DOHH2 (cell line): ENCODE results near the gene B3GLCT.

ENCODE experiments used
- H3F3A ChIP-seq: fragments of 200-600 bp; sonication (generic), shearing (Covaris generic); 2 replicates; pipeline ENCODE4 v1.6.0; 2016; ENCODE audit warnings: antibody characterized with exemption, mild to moderate bottlenecking; ENCODE audit not compliant: control insufficient read depth, insufficient read depth
- H3K27ac ChIP-seq: fragments of 200-600 bp; sonication (generic); 2 replicates; pipeline ENCODE4 v1.5.1; 2014; ENCODE audit warnings: low read depth, mild to moderate bottlenecking, low read length, moderate library complexity
- H3K27me3 ChIP-seq: fragments of 200-600 bp; sonication (generic); 2 replicates; pipeline ENCODE4 v1.6.1; 2014; ENCODE audit warnings: mild to moderate bottlenecking, low read length, mixed read lengths; ENCODE audit not compliant: control insufficient read depth
- H3K36me3 ChIP-seq: fragments of 200-600 bp; sonication (generic); 2 replicates; pipeline ENCODE4 v1.6.1; 2014; ENCODE audit warnings: mild to moderate bottlenecking, low read length, moderate library complexity, mixed read lengths; ENCODE audit not compliant: control insufficient read depth
- H3K4me1 ChIP-seq: fragments of 200-600 bp; sonication (generic); 2 replicates; pipeline ENCODE4 v1.6.1; 2014; ENCODE audit warnings: mild to moderate bottlenecking, low read length, mixed read lengths; ENCODE audit not compliant: control insufficient read depth
- H3K4me2 ChIP-seq: fragments of 200-600 bp; sonication (generic); 2 replicates; pipeline ENCODE4 v1.6.0; 2014; ENCODE audit warnings: mild to moderate bottlenecking, low read length, moderate library complexity
- H3K4me3 ChIP-seq: fragments of 200-600 bp; sonication (generic); 2 replicates; pipeline ENCODE4 v1.5.1; 2014; ENCODE audit warnings: mild to moderate bottlenecking, low read length, mixed read lengths
- H3K79me2 ChIP-seq: fragments of 200-600 bp; sonication (generic); 2 replicates; pipeline ENCODE4 v1.6.1; 2014; ENCODE audit warnings: mild to moderate bottlenecking, low read length, mixed read lengths; ENCODE audit not compliant: control insufficient read depth
- H3K9me2 ChIP-seq: fragments of 200-600 bp; sonication (generic); replicated peaks from 2 replicates; pipeline ENCODE4 v1.6.1; 2014; ENCODE audit warnings: mild to moderate bottlenecking, low read length, mixed read lengths; ENCODE audit not compliant: control insufficient read depth
- H3K9me3 ChIP-seq: fragments of 200-600 bp; sonication (generic); 2 replicates; pipeline ENCODE4 v1.6.1; 2014; ENCODE audit warnings: antibody characterized with exemption, low read length, mixed read lengths; ENCODE audit not compliant: control insufficient read depth, insufficient read depth
- H4K20me1 ChIP-seq: fragments of 200-600 bp; sonication (generic); 2 replicates; pipeline ENCODE4 v1.6.0; 2014; ENCODE audit warnings: low read depth, mild to moderate bottlenecking, antibody characterized with exemption, low read length, moderate library complexity; ENCODE audit not compliant: control insufficient read depth, insufficient read depth
- CTCF ChIP-seq: fragments of 200-600 bp; sonication (generic); IDR thresholded peaks from one replicate; pipeline ENCODE4 v1.5.1; 2014; ENCODE audit warnings: antibody characterized with exemption, mild to moderate bottlenecking, low read depth, low read length; ENCODE audit not compliant: poor library complexity, severe bottlenecking
- EZH2phosphoT487 ChIP-seq: fragments of 200-600 bp; sonication (generic); IDR thresholded peaks from 2 replicates; pipeline ENCODE4 v1.6.1; 2017; ENCODE audit warnings: borderline replicate concordance, mild to moderate bottlenecking, antibody characterized with exemption, low read length, moderate library complexity, mixed read lengths

B3GLCT gene

GRCh38 chr13:31199849-31200636 is at the start of gene B3GLCT:
B3GLCT (plus strand) TSS chr13:31199975; CDS start chr13:31200085, 110 bp downstream.
- H3K9me2 ChIP-seq, result no peaks in the 10 kb centered on the region
- no peaks in the 10 kb centered on the region for H3K36me3 ChIP-seq
- H3K27me3 ChIP-seq, result peaks cover 6% of the 10 kb centered on the region; the same call in 1 of the 2 replicates
- H4K20me1 ChIP-seq, result no peaks in the 10 kb centered on the region
- peaks cover 9% of the 10 kb centered on the region for H3K79me2 ChIP-seq
- no peaks in the 10 kb centered on the region for H3K9me3 ChIP-seq
- H3K4me3 ChIP-seq, result peak within 1 kb of the TSS; percentile 81
- peak; percentile 73 for TF ChIP-seq CTCF
- no peak for TF ChIP-seq EZH2phosphoT487
- peak within 1 kb of the TSS; percentile 78 for H3K4me2 ChIP-seq
- peaks cover 22% of the 10 kb centered on the region for H3K4me1 ChIP-seq
- H3K27ac ChIP-seq, result peak within 1 kb of the TSS; percentile 70
- no peaks in the 10 kb centered on the region for H3F3A ChIP-seq

- Histone ChIP-seq H3K9me2 (no peaks in the 10 kb centered on the region), H3K79me2 (peaks cover 38% of the 10 kb centered on the region), H3K27me3 (no peaks in the 10 kb centered on the region), H3F3A (no peaks in the 10 kb centered on the region), H3K4me1 (no peaks in the 10 kb centered on the region), H3K4me3 (no peak overlapping the region), H4K20me1 (no peaks in the 10 kb centered on the region), H3K4me2 (no peak overlapping the region), H3K36me3 (peaks cover 98% of the 10 kb centered on the region), H3K27ac (no peak overlapping the region), H3K9me3 (no peaks in the 10 kb centered on the region)
- TF ChIP-seq CTCF (no peak), EZH2phosphoT487 (no peak)
Measured at GRCh38 chr13:31150315-31150985, 49.3 kb upstream of the B3GLCT start.

- Histone ChIP-seq H3K4me2 (no peak overlapping the region), H3K9me2 (no peaks in the 10 kb centered on the region), H3K4me3 (no peak overlapping the region), H3F3A (no peaks in the 10 kb centered on the region), H3K27me3 (no peaks in the 10 kb centered on the region), H3K27ac (no peak overlapping the region), H4K20me1 (no peaks in the 10 kb centered on the region), H3K36me3 (peaks cover 94% of the 10 kb centered on the region), H3K4me1 (no peaks in the 10 kb centered on the region), H3K9me3 (no peaks in the 10 kb centered on the region), H3K79me2 (peaks cover 44% of the 10 kb centered on the region)
- TF ChIP-seq CTCF (no peak), EZH2phosphoT487 (no peak)
Measured at GRCh38 chr13:31151837-31152236, 47.9 kb upstream of the B3GLCT start.
